PC-3 (cell line): ENCODE results near the gene TMEM127. TPM values are rescaled to one million over a fixed set of nuclear protein-coding genes. Genes with fewer than 3 reads are reported as not detected.
A peak's percentile ranks its signal among the peaks of the same experiment; 100 is the strongest.

Experiments
- ATAC-seq: fragments of 200-7000 bp; cut with Tn5 transposase; 2 replicates; pipeline ENCODE4 v1.9.1; 2020; ENCODE audit warnings: mild to moderate bottlenecking, moderate library complexity
- BruUV-seq: library from RNA; stranded (reverse); fragments of 400-500 nt; replicated peaks from 2 replicates; lab custom pipeline; 2021; lab: Mats Ljungman, UMichigan
- CTCF ChIA-PET: fragments of 300-600 bp; sonication (Branson Sonifier 250); formaldehyde crosslinking; loops from one replicate; lab custom pipeline; 2022; ENCODE audit warnings: antibody characterized with exemption; lab: Charles Lee
- POLR2A ChIA-PET: fragments of 300-600 bp; sonication (Branson Sonifier 250); formaldehyde crosslinking; loops from one replicate; lab custom pipeline; 2022; ENCODE audit warnings: antibody characterized with exemption; ENCODE audit not compliant: unreplicated experiment; lab: Charles Lee
- DNase-seq: peaks from one replicate; pipeline ENCODE4 v3.0.0-alpha.2; 2015
- H2AFZ ChIP-seq: fragments of 300-600 bp; sonication (generic); 2 replicates; pipeline ENCODE4 v1.6.0; 2016; ENCODE audit warnings: antibody characterized with exemption, low read length
- H3F3A ChIP-seq: fragments of 300-600 bp; sonication (generic); one replicate; pipeline ENCODE4 v1.6.0; 2017; ENCODE audit warnings: antibody characterized with exemption, low read length, control low read depth, mild to moderate bottlenecking; ENCODE audit not compliant: unreplicated experiment
- H3K27ac ChIP-seq: fragments of 300-600 bp; sonication (generic); 2 replicates; pipeline ENCODE4 v1.5.1; 2016; ENCODE audit warnings: mild to moderate bottlenecking, low read length
- H3K27me3 ChIP-seq: fragments of 300-600 bp; sonication (generic); 2 replicates; pipeline ENCODE4 v1.6.1; 2016; ENCODE audit warnings: low read length, mixed read lengths
- H3K36me3 ChIP-seq: fragments of 300-600 bp; sonication (generic); 2 replicates; pipeline ENCODE4 v1.6.1; 2016; ENCODE audit warnings: low read depth, mixed run types, low read length, mixed read lengths
- H3K4me1 ChIP-seq: fragments of 300-600 bp; sonication (generic); 2 replicates; pipeline ENCODE4 v1.5.1; 2016; ENCODE audit warnings: low read length; ENCODE audit not compliant: insufficient read depth
- H3K4me2 ChIP-seq: fragments of 300-600 bp; sonication (generic); 2 replicates; pipeline ENCODE4 v1.6.0; 2016; ENCODE audit warnings: low read length
- H3K4me3 ChIP-seq: fragments of 300-600 bp; sonication (generic); 2 replicates; pipeline ENCODE4 v1.5.1; 2016; ENCODE audit warnings: mild to moderate bottlenecking, low read length, mixed read lengths
- H3K79me2 ChIP-seq: fragments of 300-600 bp; sonication (generic); 2 replicates; pipeline ENCODE4 v1.6.1; 2017; ENCODE audit warnings: low read length, mixed read lengths
- H3K9ac ChIP-seq: fragments of 300-600 bp; sonication (generic); 2 replicates; pipeline ENCODE4 v1.6.0; 2016; ENCODE audit warnings: mild to moderate bottlenecking, low read length
- H3K9me2 ChIP-seq: fragments of 300-600 bp; sonication (generic); replicated peaks from 2 replicates; pipeline ENCODE4 v1.6.1; 2016; ENCODE audit warnings: mixed run types, low read length, mixed read lengths
- H3K9me3 ChIP-seq: fragments of 300-600 bp; sonication (generic); 2 replicates; pipeline ENCODE4 v1.6.1; 2016; ENCODE audit warnings: low read length, mixed read lengths
- H4K20me1 ChIP-seq: fragments of 300-600 bp; sonication (generic); 2 replicates; pipeline ENCODE4 v1.6.1; 2016; ENCODE audit warnings: low read length, mixed read lengths
- CTCF ChIP-seq: fragments of 300-600 bp; sonication (generic); conservative IDR thresholded peaks from 2 replicates; pipeline ENCODE4 v1.5.1; 2017; ENCODE audit warnings: antibody characterized with exemption, low read depth, mild to moderate bottlenecking, low read length
- EZH2 ChIP-seq: fragments of 300-600 bp; sonication (generic); IDR thresholded peaks from one replicate; pipeline ENCODE4 v1.6.1; 2017; ENCODE audit warnings: antibody characterized with exemption, mild to moderate bottlenecking, low read length; ENCODE audit not compliant: unreplicated experiment
- EZH2phosphoT487 ChIP-seq: fragments of 300-600 bp; sonication (generic); IDR thresholded peaks from 2 replicates; pipeline ENCODE4 v1.6.1; 2018; ENCODE audit warnings: mild to moderate bottlenecking, antibody characterized with exemption, low read length, borderline replicate concordance
- intact Hi-C: fragments of 100-400 bp; cut with micrococcal nuclease; formaldehyde crosslinking; loops from 2 replicates; pipeline ENCODE4 v1.9.0; 2023
- total RNA-seq: library from RNA; depleted of rRNA; stranded (reverse); fragments of >200 nt; gene quantifications from 2 replicates; pipeline ENCODE4 v1.2.3, GENCODE V29; 2014

TMEM127 gene
- total RNA-seq, 1 experiment from 2014 or later, result 31.9 TPM

GRCh38 chr2:96212339-96212738 lies 53.5 kb downstream of the TMEM127 start:
- H3K9me3 ChIP-seq, result no peaks in the 10 kb centered on the region
- no peaks in the 10 kb centered on the region for H3K27me3 ChIP-seq
- TF ChIP-seq EZH2, result no peak
- no peak for TF ChIP-seq CTCF
- TF ChIP-seq EZH2phosphoT487, result no peak
- no peak for DNase-seq
- no TSS peak for BruUV-seq
- H2AFZ ChIP-seq, result no peak overlapping the region
- H3K9ac ChIP-seq, result no peak overlapping the region
- peaks cover 28% of the 10 kb centered on the region for H3K79me2 ChIP-seq
- no peaks in the 10 kb centered on the region for H3K9me2 ChIP-seq
- CTCF ChIA-PET, result no interaction called here
- no peaks in the 10 kb centered on the region for H3K36me3 ChIP-seq
- peaks cover 12% of the 10 kb centered on the region; the same call in 1 of the 2 replicates for H3K4me1 ChIP-seq
- H3K4me3 ChIP-seq, result no peak overlapping the region
- H3K27ac ChIP-seq, result no peak overlapping the region
- POLR2A ChIA-PET, result no interaction called here
- intact Hi-C loops, result no loop called here
- no peak for ATAC-seq
- H3K4me2 ChIP-seq, result no peak overlapping the region
- no peaks in the 10 kb centered on the region for H3F3A ChIP-seq
- peaks cover 6% of the 10 kb centered on the region for H4K20me1 ChIP-seq

- Histone ChIP-seq H3K4me2 (peak overlapping the region; percentile 90), H3K27me3 (no peaks in the 10 kb centered on the region), H3F3A (no peaks in the 10 kb centered on the region), H3K36me3 (no peaks in the 10 kb centered on the region), H3K27ac (no peak overlapping the region), H2AFZ (no peak overlapping the region), H3K4me1 (peaks cover 24% of the 10 kb centered on the region), H3K79me2 (peaks cover 54% of the 10 kb centered on the region), H3K9ac (no peak overlapping the region; the same call in 1 of the 2 replicates), H4K20me1 (peaks cover 30% of the 10 kb centered on the region), H3K9me3 (no peaks in the 10 kb centered on the region), H3K4me3 (peak overlapping the region; percentile 75), H3K9me2 (no peaks in the 10 kb centered on the region)
- CTCF ChIA-PET, result no interaction called here
- POLR2A ChIA-PET, result no interaction called here
- intact Hi-C loops, result loop anchor here (2.0 kb wide), 1 partner anchor 51 kb away; no protein-coding TSS in a partner anchor
- ATAC-seq (no peak), DNase-seq (no peak)
- no peak for TF ChIP-seq CTCF
- no peak for TF ChIP-seq EZH2
- TF ChIP-seq EZH2phosphoT487, result no peak
- BruUV-seq, result no TSS peak
These were observed 56.1 kb downstream of the TMEM127 start for GRCh38 chr2:96209729-96210085.

- Histone ChIP-seq H3K9me2 (no peaks in the 10 kb centered on the region), H3K79me2 (peaks cover 60% of the 10 kb centered on the region), H3K27me3 (no peaks in the 10 kb centered on the region), H3K9me3 (no peaks in the 10 kb centered on the region), H2AFZ (peak overlapping the region; percentile 85), H3K4me1 (peaks cover 25% of the 10 kb centered on the region), H3K4me3 (peak overlapping the region; percentile 75), H3K9ac (peak overlapping the region; percentile 70), H3F3A (no peaks in the 10 kb centered on the region), H3K36me3 (no peaks in the 10 kb centered on the region), H3K27ac (0 out of 2 replicates have a peak overlapping the region, but pooled peaks have one; percentile 16), H3K4me2 (peak overlapping the region; percentile 90), H4K20me1 (peaks cover 35% of the 10 kb centered on the region)
- BruUV-seq, result TSS peak; percentile 68
- ATAC-seq (no peak), DNase-seq (no peak)
- CTCF ChIA-PET, result interaction anchor here (1.4 kb wide), 1 partner anchor 58 kb away, joined by 3 read pairs; no protein-coding TSS in a partner anchor
- POLR2A ChIA-PET, result no interaction called here
- no peak for TF ChIP-seq EZH2phosphoT487
- TF ChIP-seq EZH2, result no peak
- TF ChIP-seq CTCF, result no peak
- intact Hi-C loops, result loop anchor here (2.0 kb wide), 1 partner anchor 52 kb away; no protein-coding TSS in a partner anchor
These were observed 56.6 kb downstream of the TMEM127 start for GRCh38 chr2:96209011-96209728.
